Brain microvascular endothelial cell (primary cell): ENCODE measurements around the gene PLA1A.
"Not testable (repeated sequence)": the region's sequence is repeated elsewhere in the genome, so short reads cannot be mapped to it uniquely, and the experiment has no call there.

Experiments used
- DNase-seq: peaks from one replicate; pipeline ENCODE4 v3.0.0-alpha.2; 2020
- H3K27ac ChIP-seq: fragments of 250-450 bp; sonication (Bioruptor Pico); 2 replicates; pipeline ENCODE4 v1.5.1; 2020; ENCODE audit warnings: mild to moderate bottlenecking, moderate library complexity
- H3K27me3 ChIP-seq: fragments of 250-450 bp; sonication (Bioruptor Pico); replicated peaks from 2 replicates; pipeline ENCODE4 v1.5.1; 2020; ENCODE audit warnings: mild to moderate bottlenecking
- H3K36me3 ChIP-seq: fragments of 250-450 bp; sonication (Bioruptor Pico); replicated peaks from 2 replicates; pipeline ENCODE4 v1.5.1; 2020; ENCODE audit warnings: mild to moderate bottlenecking
- H3K4me3 ChIP-seq: 2 replicates; pipeline ENCODE4 v1.5.1; 2011; ENCODE audit warnings: low read depth, mild to moderate bottlenecking, control low read depth, low read length, moderate library complexity
- in situ Hi-C: cut with HindIII; loops from 2 replicates; pipeline ENCODE4 v1.10.0; 2017; ENCODE audit warnings: low sequenced_read_pairs, low pct_ligation_motif_present
- TF ChIP-seq, protein P1 (sequence below): IDR thresholded peaks from 2 replicates; pipeline ENCODE4 v1.5.1; 2011; ENCODE audit warnings: low read depth, mild to moderate bottlenecking, moderate library complexity, low read length, control low read depth, inconsistent platforms; ENCODE audit errors: missing control alignments

Gene PLA1A

DNA sequence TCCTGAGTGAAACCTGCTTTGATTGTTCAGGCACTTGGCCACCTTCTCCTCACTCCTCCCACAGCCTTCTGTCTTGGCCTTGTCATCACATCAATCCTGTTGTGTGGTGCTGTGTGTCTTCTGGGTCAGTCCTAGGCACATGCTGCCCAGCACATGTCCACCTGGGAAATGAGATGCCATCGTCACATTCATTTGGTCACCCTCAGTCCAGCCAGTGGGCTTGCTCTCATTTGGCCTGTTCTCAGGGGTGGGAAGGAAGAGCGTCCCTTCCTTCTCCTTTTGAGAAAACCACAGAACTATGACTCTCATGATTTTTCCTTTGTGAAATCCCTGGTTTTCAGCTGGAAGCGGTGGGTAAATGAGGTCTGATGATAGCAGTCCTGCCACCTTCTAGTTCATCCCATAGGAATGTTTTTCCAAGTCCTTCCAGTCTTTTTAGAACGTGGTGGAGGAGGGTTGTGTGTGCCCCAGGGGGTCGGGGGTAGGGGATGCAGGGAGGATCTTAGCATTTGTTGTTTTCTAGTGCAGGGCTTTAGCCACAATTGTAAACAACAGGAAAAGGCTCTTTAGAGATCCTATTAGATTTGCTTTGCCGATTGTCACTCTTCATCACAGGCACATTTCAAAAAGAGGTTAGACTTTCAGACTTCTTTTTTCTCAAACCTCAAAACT lies 8.4 kb upstream of the PLA1A start:
- no peaks in the 10 kb centered on the region for H3K27me3 ChIP-seq
- in situ Hi-C loops, result no loop called here
- no peaks in the 10 kb centered on the region for H3K36me3 ChIP-seq
- no peak overlapping the region for H3K27ac ChIP-seq
- DNase-seq, result no peak
- no peak overlapping the region for H3K4me3 ChIP-seq
- TF ChIP-seq, protein P1, sequence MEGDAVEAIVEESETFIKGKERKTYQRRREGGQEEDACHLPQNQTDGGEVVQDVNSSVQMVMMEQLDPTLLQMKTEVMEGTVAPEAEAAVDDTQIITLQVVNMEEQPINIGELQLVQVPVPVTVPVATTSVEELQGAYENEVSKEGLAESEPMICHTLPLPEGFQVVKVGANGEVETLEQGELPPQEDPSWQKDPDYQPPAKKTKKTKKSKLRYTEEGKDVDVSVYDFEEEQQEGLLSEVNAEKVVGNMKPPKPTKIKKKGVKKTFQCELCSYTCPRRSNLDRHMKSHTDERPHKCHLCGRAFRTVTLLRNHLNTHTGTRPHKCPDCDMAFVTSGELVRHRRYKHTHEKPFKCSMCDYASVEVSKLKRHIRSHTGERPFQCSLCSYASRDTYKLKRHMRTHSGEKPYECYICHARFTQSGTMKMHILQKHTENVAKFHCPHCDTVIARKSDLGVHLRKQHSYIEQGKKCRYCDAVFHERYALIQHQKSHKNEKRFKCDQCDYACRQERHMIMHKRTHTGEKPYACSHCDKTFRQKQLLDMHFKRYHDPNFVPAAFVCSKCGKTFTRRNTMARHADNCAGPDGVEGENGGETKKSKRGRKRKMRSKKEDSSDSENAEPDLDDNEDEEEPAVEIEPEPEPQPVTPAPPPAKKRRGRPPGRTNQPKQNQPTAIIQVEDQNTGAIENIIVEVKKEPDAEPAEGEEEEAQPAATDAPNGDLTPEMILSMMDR, result no peak

DNA sequence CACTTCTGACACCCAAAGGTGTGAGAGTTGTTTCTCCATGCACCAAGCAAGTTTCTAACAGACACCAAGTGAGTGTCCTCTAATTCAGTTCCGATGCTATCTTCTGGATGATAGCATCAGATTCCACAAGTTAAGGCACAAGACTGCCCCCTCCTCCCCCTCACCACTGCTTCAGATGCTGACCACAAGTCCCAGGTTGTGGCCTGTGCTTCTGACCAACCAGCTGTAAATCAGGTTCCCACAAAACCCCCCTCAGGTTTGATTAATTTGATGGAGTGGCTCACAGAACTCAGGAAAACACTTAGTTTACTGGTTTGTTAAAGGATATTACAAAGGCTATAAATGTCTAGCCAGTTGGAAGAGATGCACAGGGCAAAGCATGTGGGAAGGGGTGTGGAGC lies 7.0 kb upstream of the PLA1A start:
- Histone ChIP-seq H3K36me3 (no peaks in the 10 kb centered on the region), H3K4me3 (no peak overlapping the region), H3K27ac (no peak overlapping the region), H3K27me3 (no peaks in the 10 kb centered on the region)
- TF ChIP-seq, protein P1, result no peak
- no peak for DNase-seq
- in situ Hi-C loops, result no loop called here

DNA sequence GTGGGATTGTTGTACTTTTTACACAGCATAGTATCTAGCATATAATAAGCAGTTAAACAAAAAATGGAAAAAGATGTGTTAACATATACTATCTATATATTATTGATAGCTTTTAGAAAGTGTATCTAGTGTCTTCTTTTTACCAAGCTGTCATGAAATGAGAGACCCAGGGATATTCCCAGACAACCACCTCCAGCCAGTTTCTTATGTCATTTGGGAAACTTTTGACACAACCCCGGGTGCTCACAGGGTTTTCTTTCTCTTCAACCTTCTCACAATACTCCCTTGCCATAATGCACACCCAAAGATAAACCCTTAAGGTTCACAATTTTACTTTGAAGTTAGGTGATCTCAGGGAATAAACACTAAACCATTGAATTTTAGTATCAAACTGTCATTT lies 4.8 kb upstream of the PLA1A start:
- no peak overlapping the region for H3K4me3 ChIP-seq
- in situ Hi-C loops, result no loop called here
- no peaks in the 10 kb centered on the region for H3K27me3 ChIP-seq
- H3K36me3 ChIP-seq, result no peaks in the 10 kb centered on the region
- no peak for DNase-seq
- H3K27ac ChIP-seq, result no peak overlapping the region
- TF ChIP-seq, protein P1, result no peak

DNA sequence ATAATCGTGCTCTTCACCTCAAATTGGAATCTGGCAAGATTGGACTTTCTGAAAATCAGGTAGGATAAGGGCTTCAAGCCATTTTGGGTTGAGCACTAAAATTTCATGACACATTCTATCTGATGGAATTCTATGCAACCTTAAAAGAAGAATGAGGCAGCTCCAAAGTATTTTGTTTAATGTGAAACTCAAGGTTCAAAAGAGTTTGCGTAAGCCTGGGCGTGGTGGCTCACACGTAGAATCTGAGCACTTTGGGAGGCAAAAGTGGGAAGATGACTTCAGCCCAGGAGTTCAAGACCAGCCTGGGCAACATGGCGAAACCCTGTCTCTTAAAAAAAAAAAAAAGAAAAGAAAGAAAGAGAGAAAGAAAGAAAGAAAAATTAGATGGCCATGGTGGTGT lies 3.6 kb upstream of the PLA1A start:
- H3K36me3 ChIP-seq, result no peaks in the 10 kb centered on the region
- no peak overlapping the region for H3K27ac ChIP-seq
- TF ChIP-seq, protein P1, result no peak
- no peaks in the 10 kb centered on the region for H3K27me3 ChIP-seq
- DNase-seq, result no peak
- in situ Hi-C loops, result no loop called here
- H3K4me3 ChIP-seq, result no peak overlapping the region

DNA sequence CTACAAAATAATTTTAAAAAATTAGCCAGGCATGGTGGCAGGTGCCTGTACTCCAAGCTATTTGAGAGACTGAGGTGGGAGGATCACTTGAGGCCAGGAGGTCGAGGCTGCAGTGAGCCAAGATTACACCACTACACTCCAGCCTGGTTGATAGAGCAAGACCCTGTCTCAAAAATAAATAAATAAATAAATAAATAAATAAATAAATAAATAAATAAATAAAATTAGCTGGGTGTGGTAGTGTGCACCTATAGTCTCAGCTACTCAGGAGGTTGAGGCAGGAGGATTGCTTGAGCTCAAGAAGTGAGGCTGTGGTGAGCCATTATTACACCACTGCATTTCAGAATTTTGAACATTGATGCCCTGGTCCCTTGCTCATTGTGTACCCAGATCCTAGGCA lies 2.8 kb upstream of the PLA1A start:
- H3K27me3 ChIP-seq, in situ Hi-C loops, H3K4me3 ChIP-seq: not testable (repeated sequence)

DNA sequence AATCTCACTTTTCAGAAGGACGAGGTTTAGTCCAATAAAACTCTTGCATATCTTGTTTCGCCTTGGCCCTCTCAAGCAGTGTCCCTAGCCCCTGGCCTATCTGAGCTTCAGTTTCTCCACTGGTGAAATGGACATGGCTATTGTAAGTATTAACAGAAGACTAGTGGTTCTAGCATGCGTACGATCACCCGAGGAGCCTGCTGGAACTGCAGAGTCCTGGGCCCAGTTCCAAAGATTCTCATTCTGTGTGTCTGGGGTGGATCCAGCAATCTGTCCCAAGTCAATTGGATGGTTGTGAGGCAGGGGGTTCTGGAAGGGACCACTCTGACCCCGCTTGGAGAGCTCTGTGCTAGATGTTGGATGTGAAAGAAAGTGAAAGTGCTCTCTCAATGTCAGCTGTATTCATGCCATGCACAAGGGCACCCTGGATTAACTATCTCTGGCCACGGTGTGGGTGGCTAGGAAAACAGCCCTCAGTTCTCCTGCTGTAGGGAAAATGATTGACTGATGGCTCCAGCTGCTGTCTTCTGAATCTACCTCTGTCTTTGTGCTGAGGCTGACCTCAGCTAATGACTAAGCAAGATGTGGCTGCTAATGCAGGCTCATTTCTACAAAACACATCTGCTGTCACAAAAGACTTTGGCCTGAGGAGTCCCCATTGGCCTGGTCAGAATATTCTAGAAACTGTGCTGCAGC lies 1.9 kb upstream of the PLA1A start:
- Histone ChIP-seq H3K36me3 (no peaks in the 10 kb centered on the region), H3K4me3 (no peak overlapping the region), H3K27me3 (no peaks in the 10 kb centered on the region), H3K27ac (no peak overlapping the region)
- TF ChIP-seq, protein P1, result no peak
- no peak for DNase-seq
- in situ Hi-C loops, result no loop called here

More for the DNA sequence above, 2.8 kb upstream of the PLA1A start:
- DNase-seq, H3K36me3 ChIP-seq, H3K27ac ChIP-seq: not testable (repeated sequence)
